COLO668 (cell line): ENCODE data around the gene RAD51D.
"Not testable (repeated sequence)": the region's sequence is repeated elsewhere in the genome, so short reads cannot be mapped to it uniquely, and the experiment has no call there.

Experiments
- DNase-seq: peaks from one replicate; lab custom pipeline; 2025; ENCODE audit not compliant: unreplicated experiment; lab: John Stamatoyannopoulos, UW

RAD51D gene

DNA sequence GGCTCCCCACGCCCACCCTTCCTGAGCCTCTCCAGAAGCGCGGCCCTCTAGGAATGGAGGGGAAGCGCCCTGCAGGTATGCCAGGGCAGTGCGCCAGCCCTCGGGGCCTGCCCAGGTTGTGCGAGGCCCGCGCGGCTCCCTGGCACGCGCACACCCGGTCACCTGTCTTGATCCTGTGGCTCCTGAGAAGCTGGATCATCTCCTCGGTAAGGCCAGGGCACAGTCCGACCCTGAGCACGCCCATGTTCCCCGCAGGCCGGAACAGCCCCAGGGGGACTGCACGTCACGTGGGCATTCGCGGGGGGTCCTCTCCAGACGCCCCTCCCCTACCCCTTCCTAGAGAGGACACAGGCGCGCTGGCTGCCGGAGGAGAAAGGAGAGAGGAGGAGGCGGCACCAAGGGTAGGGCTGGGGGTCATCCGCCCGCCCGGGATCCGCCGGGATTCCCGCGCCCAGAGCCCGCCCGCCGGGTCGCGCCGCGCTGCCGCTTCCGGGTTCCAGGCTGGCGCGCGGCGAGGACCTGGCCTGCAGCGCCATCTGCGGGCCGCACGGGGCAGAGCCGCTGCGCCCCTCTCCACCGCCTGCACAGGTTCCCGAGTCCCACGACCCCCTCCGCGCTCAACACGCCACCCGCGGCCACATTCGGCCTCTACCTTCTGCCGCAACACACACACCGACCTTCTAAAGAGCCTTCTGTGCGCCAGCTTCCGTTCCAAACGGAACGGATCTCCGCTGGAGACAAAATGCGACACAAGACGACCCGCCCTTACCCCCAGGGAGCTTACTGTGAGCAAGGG, at the start of gene RAD51D:
Gene RAD51D, minus strand, starts transcription at position 491 of the 796 bp plus-strand sequence. Its CDS starts 247 bp downstream, at position 244.
- peak; percentile 79 for DNase-seq

DNA sequence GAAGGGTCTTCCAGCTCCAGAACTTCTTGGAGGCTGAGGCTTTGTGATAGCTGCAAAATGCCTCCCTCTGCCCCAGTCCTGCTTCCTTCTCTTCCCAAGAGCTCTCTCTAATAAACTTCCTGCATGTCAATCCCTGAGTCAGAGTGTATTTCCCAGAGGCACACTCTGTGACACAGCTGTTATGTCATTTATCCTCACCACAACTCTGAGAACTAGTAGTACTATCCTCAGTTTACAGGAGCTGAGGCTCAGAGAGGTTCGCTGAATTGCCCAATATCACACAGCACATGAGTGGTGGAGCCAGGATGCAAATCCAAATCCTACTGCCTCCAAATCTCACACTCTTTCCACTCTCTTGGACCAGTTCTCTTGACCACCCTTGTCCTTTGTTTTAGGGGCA, 48.0 kb upstream of the RAD51D start:
- no peak for DNase-seq

DNA sequence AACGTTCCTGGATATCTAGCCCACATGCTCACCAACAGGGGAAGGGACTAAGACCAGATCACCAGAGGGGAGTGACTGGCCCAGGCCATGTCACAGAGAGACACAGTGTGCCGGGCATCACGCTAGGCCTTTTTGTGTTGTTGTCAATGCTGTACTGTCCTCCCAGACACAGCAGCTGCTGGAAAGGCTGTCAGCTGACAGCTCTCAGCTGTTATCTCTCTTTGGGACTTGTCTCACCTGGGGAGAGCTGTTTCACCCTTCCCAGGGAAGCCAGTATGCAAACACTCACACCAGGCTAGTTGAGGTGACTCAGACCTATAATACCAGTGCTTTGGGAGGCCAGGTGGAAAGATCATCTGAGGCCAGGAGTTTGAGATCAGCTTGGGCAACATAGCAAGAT, 47.4 kb upstream of the RAD51D start:
- no peak for DNase-seq

DNA sequence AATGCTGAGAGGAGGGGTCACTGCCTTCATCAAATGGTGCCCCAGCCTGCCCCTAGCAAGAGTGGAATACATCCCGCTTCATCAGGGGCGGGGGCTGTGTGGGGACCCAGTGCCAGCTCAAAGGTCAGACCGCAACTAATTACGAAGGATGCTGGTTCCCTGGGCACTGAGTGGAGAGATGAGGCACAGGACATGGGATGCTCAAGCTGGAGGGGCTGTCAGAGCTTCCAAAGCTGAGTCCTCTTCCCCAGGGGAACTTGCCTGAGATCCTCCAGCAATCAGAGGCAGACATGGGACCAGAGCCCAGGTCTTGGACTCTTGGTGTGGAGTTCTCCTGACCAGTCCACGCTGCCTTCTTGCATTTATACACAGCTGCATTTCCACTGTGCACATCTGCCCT, 46.9 kb upstream of the RAD51D start:
- DNase-seq, result no peak

DNA sequence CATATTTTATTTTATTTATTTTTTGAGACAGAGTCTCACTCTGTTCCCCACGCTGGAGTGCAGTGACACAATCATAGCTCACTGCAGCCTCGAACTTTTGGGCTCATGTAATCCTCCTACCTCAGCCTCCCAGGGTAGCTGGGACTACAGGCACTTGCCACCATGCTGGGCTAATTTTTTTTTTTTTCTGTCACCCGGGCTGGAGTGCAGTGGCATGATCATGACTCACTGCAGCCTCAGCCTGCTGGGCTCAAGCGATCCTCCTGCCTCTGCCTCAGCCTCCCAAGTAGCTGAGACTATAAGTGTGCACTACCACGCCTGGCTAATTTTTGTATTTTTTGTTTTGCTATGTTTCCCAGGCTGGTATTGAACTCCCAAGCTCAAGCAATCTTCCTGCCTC, 45.1 kb upstream of the RAD51D start:
- no peak for DNase-seq

DNA sequence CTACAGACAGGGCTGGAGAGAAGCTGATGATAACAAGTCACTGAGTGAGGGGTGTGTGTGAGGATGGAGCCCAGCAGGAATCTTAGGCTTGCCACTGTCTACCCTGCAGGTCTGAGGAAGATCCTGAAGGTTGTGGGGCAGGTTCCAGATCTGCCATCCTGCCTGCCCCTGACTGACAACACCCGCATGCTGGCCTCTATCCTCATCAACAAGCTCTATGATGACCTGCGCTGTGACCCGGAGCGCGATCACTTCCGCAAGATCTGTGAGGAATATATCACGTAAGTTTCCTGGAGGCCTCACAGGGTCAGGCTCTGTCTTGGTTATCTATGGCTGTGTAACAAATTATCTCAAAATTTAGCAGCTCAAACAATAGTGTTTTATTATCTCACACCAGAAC, 44.2 kb upstream of the RAD51D start:
- DNase-seq, result no peak

DNA sequence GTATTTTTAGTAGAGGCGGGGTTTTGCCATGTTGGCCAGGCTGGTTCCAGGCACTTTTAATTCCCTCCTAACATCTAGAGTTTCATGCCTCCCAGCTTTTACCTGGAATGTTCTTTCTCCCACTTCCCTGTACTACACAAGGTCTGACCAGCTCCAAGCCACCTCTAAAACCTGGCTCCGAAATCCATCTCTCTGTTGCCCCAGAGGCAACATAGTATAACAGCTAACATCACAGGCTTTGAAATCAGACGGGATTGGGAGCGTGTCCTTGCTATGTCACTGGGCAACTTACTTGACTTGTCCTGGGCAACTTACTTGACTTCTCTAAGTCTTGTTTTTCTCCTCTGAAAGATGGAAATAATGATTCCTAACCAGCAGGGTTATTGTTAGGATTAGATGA, 43.1 kb upstream of the RAD51D start:
- DNase-seq, result no peak

DNA sequence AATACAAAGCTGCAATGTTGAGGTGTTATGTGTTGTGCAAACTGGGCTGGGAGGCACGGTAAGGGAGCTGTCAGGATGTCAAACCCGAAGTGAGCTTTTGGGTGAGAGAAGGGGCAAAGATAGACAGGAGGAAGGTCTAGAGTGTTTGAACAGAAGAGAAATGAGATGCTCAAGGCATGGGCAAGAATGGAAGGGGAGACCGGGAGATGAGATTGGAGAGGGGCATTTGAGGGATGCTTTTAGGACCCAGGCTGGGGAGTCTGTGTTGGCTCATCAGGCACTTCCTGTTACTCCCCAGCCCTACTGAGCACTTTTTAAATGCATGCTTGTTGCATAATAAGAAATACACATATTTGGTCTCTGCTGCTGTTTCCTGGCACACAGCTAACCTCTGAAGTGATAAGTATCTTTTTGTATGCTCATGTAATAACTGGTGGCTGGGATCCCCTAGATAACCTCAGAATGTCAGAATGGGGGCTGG, 41.7 kb upstream of the RAD51D start:
- DNase-seq, result no peak

DNA sequence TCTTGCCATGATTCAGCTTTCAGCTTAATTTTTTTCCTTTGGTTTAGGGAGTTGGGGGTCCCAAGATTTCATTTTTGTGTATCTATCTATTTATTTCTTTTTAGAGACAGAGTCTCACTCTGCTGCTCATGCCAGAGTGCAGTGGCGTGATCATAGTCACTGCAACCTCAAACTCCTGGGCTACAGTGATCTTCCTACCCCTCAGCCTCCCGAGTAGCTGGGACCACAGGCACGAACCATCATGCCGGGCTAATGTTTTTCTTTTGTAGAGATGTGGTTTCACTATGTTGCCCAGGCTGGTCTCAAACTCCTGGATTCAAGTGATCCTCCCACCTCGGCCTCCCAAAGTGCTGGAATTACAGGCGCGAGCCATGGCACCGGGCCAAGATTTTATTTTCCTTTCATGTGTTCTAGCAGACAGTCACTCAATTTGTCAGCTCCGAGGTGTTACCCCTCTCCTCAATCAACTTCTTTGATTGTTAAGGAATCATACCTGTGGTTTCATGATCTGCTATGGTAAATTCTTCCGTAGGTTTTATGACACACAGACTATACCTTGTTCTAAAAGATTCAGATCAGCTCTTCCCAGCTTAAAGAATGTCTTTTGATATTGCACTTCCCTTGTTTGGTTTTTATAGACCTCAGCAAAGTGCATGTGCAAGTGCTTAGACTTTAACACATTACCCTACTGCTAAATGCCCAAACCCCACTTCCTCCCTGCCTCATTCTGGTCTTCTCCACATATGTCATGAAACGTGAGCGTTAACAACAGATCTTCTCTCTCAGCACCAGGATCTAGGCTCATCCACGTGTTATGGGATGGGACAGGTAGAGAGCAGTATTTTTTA, 40.9 kb upstream of the RAD51D start:
- no peak for DNase-seq

DNA sequence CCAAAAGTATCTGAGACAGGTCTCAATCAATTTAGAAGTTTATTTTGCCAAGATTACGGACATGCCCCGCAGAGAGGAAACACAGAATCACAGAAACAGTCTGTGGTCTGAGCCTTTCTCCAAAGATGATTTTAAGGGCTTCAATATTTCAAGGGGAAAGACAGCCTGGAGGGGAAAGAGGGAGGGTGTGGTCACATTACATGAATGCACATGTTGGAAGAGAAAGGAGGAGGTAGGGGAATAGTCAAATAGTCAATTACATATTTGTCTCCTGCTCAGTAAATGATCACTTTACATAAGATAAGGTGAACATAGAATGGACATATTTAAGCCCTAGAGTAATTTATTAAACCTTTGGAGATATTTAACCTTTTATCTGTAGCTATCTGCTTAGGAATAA, 40.3 kb upstream of the RAD51D start:
- DNase-seq, result no peak

DNA sequence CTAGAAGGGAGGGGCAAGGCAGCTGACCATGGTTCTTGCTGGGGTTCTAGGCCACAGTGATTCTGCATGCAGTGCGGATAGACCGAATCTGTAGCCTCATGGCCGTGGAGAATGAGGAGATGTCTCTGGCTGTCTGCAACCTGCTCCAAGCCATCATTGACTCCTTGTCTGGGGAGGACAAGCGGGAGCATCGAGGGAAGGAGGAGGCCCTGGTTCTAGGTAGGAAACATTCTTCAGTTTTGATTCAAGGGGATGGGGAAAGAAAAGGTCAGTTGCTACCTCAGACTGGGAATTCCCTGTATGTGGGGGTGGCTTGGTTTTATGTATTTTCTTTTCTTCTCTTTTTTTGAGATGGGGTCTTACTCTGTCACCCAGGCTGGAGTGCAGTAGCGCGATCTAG, 35.6 kb upstream of the RAD51D start:
- DNase-seq, result no peak

DNA sequence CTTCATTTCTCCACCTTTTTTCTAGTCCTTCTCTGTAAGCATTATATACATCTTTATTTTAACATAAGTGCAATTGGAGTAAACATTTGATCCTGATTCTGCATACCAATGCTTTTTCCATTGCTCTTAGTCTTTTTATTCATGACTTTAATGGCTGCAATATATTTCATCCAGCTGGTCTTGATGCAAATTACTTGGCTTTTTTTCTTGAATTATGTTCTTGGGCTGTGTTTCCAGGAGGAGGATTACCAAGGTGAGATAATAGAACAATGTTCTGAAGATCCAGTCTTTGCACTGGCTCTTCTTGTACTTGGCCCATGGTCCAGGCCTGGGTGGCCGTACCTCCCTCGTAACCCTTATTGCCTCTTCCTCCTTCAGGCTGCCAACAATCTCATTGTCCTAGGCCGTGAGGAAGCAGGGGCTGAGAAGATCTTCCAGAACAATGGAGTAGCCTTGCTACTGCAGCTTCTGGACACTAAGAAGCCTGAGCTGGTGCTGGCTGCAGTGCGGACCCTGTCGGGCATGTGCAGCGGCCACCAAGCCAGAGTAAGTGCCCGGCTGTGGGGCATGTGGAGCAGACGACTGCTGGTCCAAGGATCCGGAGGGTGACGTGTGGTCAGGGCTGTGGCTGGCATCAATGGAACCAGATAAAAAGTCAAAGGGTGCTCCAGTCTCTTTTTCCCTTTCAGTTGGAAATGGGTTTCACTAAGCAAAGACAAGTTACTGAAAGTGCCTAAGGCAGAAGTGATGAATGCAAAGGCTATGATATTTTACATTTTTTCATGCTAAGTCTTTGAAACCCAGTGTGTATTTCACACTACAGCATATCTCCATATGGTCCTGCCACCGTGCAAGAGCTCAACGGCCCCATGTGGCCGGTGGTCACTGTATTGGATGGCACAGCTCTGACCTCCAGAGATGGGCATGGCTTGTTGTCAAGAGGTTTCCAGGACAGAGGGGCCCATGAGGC, 34.8 kb upstream of the RAD51D start:
- no peak for DNase-seq

DNA sequence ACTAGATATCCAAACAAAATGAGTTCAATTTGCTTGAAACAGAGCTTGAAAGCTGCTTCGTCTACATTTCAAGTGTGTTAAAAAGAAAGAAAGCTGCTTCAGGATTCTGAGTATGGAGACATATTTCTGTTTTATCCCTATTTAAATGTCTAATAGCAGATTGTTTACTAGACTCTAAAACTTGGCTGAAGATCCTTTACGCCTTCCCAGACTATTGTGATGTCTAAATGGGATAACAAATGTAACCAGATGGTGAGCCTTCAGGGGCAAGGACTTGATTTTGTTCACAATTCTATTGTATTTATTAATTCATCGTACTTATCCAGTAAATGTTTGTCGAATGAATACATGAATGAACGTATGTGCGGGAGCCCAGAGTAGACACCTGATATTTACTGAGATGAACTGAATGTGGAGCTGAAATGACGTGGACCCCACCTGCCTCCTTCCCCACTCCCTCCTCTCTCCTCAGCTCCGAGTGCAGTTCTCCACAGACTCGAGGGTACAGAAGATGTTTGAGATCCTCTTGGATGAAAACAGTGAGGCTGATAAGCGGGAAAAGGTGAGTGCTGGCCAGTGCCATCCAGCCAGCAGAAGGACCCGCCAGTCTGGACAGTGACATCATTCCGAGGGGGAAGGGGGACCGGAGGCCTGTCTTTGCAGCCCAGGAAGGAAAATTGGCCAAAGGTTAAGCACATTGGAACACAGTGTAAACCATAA, 32.9 kb upstream of the RAD51D start:
- no peak for DNase-seq

DNA sequence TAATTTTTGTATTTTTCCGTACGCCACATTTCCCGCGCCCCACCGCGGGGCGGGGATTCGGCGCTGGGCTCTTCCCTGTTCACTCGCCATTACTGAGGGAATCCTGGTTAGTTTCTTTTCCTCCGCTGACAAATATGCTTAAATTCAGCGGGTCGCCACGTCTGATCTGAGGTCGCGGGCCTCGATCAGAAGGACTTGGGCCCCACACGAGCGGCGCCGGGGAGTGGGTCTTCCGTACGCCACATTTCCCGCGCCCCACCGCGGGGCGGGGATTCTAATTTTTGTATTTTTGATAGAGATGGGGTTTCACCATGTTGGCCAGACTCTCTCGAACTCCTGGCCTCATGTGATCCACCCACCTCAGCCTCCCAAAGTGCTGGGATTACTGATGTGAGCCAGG, 31.4 kb upstream of the RAD51D start:
- DNase-seq, result not testable (repeated sequence)

DNA sequence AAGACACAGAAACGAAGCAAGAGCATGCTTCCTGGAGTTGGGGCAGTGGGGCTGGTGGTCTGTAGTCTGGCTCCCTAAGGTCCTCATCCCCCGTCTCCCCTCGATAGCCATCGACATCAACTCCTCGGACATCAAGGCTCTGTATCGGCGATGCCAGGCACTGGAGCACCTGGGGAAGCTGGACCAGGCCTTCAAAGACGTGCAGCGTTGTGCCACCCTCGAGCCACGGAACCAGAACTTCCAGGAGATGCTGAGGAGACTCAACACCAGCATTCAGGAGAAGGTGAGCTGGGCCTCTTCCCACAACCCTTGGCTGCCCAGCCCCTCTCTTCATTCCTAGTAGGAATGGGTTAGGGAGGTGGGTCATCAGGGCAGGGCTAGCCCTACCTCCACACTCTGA, 30.3 kb upstream of the RAD51D start:
- DNase-seq, result no peak

DNA sequence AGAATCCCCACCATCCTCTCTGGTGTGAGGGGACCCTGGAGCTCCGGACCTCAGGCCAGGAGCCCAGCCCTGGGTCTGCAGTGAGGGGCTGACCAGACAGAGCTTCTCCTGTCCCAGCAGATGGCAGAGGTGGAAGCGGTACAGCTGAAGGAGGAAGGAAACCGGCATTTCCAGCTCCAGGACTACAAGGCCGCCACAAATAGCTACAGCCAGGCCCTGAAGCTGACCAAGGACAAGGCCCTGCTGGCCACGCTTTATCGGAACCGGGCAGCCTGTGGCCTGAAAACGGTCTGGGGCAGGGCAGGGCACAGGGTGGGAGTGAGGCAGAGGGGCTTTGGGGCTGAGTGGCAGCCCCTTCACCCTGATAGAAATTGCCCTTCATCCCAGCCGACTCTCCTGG, 28.5 kb upstream of the RAD51D start:
- DNase-seq, result no peak

DNA sequence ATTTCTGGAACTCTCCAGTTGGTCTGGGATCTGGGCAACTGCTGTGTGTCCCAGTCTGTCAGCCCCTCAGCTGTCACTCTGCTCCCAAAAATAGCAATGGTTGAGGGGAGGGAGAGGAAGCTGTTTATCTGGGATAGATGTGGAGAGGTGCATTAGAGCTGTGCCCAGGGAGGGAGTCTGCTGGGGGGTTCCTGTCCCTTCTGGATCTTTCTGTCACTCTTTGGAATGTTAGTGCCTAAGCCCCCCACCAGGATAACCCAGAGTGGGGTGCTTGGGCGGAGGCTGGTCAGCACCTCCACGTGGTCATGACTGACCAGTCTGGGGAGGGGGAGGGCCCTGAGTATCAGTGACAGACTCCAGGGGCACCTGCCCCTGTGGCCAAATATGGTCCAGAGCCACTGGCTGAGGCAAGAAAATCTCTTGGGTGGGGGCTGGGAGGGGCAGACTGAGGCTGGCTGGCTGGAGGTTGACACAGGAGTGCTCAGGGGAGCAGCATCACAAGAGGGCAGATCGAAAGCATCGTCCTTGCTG, 27.8 kb upstream of the RAD51D start, which contains the start of gene UNC45B:
Gene UNC45B, plus strand, starts transcription at position 443 of the 531 bp plus-strand sequence. CDS start 447 bp downstream, outside the sequence.
- DNase-seq, result no peak

DNA sequence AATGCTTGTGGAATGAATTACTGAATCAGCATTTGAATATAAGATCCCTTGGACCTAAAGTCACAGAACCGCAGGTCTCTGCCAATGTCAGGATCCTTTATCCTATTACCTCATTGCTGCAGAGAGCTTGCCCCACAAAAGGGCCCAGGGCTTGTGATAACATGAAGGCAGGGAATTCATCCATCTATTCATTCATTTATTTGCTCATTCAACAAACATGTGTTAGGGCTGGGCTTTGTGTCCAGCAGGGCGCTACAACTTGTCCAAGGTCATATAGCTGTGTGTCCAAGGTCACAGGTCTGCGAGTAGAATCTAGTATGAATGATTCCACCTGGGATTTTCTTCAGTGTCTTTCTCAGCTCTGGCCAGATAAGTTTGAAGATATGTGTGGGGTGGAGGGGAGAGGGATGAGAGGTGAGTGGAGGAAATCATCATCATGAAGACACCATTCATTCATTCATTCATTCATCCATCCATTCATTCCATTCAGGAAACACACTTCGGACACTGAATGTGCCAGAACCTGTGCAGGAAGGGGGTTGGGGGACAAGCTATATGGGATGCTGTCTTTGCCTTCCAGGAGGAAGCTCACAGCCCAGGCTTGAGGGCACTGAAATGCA, 26.7 kb upstream of the RAD51D start:
- DNase-seq, result no peak

DNA sequence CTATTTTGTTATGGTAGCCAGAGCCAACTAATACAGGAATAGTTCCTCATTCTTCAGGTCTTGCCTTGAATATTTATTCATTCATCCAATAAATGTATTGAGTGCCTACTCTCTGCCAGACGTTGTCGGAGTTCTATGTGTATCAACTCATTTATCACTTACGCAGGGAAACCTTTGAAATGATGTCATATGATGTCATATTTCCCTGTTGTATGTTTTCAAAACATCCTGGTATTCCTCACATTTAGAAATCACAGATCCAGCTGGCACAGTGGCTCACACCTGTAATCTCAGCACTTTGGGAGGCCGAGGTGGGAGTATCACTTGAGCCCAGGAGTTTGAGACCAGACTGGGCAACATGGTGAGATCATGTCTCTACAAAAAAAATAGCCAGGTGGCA, 25.2 kb upstream of the RAD51D start:
- no peak for DNase-seq

DNA sequence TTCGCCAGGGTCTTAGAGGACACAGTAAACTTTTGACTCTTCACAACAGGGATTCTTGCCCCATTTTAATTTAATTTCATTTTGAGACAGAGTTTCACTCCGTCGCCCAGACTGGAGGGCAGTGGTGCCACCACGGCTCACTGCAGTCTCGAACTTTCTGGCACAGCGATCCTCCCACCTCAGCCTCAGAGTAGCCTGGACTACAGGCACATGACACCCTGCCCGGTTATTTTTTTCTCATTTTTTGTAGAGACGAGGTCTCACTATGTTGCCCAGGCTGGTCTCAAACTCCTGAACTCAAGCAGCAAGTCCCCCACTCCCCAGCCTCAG, 22.8 kb upstream of the RAD51D start:
- DNase-seq, result no peak
